Suppressor macrophage treated with lipopolysaccharide for 4 hours (primary cell): Measurements from ENCODE around the gene TRIM32.

Experiments used
- DNase-seq: peaks from one replicate; pipeline ENCODE4 v3.0.0-alpha.2; 2020

The TRIM32 gene

GRCh38 chr9:116706310-116707290 lies 19.5 kb downstream of the TRIM32 start:
- DNase-seq, result no peak

DNA sequence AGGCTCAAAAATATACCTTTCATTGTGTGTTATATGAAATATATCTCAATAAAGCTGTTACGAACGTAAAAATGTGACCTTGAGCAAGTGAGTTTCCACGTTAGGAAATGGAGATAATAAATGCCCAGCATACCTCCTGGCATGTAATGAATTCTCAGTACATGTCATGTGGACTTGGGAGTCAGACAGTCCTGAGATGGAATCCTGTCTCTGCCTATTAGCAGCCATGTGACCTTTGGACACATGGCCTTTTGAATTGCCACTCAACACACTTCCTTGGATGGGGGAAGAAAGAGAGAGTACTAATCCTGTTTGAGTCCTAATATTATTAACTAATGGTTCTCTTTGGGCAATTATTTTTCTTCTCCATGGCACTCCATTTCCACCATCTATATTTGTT lies 25.7 kb downstream of the TRIM32 start:
- no peak for DNase-seq

DNA sequence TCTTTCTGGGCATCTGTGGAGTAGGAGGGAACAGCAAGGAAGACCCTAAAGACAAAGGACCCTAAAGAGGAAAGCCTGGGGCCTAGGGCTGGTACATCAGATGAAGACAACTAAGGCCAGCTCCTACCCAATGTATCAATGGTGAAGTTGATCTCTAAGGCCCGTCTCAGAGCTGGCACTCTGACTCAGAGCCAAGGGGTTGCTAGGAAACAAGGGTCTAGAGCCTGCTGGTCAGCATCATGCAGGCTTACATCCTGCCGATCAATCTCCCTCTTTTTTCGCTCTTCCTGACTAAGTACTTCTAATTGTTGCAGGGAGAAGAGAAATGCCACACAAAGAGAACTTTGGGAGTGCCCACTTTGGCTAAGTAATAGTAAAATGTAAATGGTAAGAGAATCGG lies 26.2 kb downstream of the TRIM32 start:
- no peak for DNase-seq

DNA sequence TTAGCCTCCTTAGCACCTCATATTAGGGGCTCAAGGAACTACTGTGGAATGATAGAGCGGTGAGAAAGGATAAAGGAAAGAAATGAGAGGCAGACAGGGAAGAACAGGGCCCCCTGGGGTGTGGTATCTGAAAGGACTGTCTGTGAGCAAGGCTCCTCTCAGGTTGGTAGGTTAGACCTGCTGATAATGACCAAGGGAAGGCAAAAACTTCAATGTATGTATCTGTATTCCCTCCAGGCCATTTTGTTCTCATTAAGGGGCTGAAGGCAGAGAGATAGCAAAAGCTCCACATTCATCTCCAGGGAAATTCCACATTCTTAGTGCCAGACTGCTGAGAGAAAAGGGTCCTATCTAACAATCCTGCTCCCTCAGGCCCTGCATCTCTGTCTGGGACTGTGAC lies 28.6 kb downstream of the TRIM32 start:
- DNase-seq, result no peak

DNA sequence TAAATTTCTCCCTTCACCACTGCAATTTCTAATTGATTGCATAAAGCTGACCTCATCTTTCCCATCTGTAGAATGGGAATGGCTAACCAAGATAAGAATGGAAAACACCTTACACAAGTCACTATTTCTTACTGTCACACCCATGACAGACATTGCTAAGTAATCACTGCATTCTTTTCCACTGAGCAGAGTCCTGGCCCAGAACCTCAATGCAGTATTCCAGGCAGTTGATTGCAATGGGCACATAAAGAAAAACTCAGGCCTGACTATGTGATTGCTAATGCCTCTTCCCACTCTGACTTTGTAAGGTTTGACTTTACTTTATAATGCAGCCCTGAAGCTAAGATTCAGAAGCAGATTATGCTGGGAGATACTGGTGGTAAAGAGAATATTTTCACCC lies 29.3 kb downstream of the TRIM32 start:
- no peak for DNase-seq

DNA sequence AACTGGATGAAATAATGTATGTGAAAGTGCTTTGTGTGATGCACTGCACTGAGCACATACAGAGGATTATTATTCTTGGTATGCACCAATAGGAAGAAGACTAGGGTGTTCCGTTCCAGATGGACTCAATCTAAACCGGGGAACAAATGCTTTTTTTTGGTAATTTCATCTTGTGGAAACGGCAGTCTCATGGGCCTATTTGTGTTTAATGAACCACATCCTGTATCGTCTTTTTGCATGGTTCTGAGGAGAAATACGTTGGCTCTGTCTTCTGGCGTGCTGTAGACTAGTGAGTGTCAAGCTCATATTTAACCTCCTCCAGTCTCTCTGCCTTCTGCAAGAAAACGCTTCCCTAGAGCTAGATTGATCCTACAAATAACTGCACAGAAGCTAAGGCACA lies 30.0 kb downstream of the TRIM32 start:
- DNase-seq, result no peak

- DNase-seq, result no peak
Measured at GRCh38 chr9:116718111-116718510, 31.0 kb downstream of the TRIM32 start.

DNA sequence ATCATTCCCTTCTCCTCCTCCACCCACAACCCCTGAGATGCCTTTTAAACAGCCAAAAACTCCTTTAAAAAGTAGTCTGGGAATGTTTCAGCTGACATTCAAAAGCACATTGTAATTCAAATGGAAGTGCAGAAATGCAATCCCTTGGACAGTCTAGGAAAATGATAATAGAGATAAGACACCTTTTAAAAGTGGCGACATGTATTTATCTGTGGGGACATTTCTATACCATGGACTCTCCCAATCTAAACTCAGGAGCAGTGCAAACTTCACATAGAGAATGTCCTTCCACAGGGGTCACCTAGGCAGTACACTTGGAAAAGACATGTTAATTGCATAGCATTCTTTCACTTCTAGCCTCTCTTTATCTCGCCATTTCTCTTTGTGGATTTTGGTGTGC lies 33.0 kb downstream of the TRIM32 start:
- no peak for DNase-seq

DNA sequence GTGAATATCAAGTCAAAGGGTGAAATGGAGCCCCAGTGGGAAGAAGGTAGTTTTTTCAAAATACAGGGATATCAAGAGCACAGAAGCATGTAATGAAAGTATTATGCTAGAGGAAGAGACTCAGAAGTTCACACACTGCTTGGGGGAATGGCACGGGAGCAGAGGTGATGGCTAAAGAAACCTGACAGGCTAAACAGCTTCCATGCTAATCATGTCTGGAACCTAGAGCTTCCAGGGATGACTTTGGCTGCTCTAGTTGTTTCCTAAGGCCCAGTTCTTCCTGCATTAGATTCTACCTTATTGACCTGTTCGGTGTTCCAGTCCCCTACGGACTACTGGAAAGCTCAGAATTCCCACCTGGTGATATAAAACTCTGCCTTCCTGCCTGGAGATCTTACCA lies 34.3 kb downstream of the TRIM32 start:
- DNase-seq, result no peak

- no peak for DNase-seq
Measured at GRCh38 chr9:116721944-116722343, 34.8 kb downstream of the TRIM32 start.

DNA sequence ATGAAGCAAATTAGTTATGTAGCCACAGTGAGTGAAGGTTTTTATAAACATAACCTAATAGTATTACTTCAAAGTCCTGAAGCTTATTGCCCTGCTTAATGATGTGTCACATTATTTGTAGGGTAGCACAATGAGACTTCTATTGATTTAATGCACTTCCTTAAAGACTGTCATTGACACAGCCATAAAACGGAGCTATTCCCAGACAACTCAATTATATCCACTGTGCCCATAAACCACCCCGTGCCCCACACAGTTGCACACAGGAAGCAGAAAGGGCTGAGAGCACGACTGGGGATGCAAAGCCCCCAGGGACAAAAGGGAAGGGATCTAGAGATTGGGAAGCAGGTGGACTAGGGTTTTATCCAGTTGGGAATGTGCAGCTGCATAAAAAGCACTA lies 37.0 kb downstream of the TRIM32 start:
- DNase-seq, result no peak

DNA sequence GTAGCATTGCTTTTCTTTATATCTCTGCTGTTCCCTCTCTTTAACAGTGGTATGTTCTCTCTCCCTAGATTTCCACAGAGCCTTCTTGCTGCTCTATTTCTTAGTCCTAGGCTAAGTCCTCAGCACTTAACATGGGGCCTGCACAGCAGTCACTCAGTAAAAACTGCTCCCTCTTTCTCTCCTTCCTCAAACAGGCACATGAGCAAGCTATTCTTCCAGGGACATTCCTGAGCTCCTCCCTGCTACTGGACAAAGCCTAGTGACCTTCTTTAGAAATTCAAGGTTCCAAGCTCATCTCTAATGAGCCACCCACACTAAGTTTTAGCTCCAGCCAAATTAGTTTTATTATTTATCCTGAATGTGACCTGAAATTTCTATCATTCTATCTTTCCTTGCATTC lies 39.5 kb downstream of the TRIM32 start:
- DNase-seq, result no peak

GRCh38 chr9:116733010-116733641 lies 46.0 kb downstream of the TRIM32 start:
- no peak for DNase-seq

DNA sequence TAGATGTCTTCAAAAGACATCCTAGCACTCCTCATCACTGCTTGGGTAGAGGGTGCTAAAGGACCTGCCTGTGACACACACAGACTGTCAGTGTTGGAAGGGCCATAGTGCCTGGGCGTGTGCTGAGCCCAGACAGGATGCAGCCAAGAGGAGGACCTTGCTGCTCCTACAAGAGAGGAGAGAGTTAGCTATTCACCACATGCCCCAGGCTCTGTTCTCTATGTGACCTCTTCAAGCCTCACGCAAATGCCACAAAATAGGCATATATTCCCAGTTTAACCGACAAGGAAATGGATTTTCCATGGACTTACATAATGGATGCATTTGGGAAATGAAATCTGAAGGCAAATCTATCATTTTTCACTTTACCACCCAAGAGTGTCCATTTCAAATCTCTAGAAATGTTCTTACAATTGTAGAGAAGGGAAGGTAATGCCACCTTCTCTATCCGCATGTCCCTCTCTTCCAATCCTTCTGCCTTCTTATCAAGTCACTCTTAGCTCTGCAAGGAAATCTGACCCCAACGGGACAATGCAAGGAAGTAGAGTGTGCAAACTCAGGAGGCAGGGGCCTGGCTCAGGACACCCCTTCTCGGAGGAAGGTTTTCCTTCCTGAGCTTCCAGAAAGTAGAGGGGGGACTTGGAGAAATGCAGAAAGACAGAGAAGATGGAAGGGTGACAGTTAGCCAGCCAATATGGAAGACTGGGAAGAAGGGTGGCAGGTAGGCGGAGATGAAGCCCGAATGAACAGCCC lies 49.5 kb downstream of the TRIM32 start:
- DNase-seq, result no peak

GRCh38 chr9:116737152-116737546 lies 50.0 kb downstream of the TRIM32 start:
- DNase-seq, result peak; percentile 83

GRCh38 chr9:116741086-116741740 lies 54.1 kb downstream of the TRIM32 start:
- DNase-seq, result no peak

GRCh38 chr9:116741742-116742141 lies 54.6 kb downstream of the TRIM32 start:
- no peak for DNase-seq

DNA sequence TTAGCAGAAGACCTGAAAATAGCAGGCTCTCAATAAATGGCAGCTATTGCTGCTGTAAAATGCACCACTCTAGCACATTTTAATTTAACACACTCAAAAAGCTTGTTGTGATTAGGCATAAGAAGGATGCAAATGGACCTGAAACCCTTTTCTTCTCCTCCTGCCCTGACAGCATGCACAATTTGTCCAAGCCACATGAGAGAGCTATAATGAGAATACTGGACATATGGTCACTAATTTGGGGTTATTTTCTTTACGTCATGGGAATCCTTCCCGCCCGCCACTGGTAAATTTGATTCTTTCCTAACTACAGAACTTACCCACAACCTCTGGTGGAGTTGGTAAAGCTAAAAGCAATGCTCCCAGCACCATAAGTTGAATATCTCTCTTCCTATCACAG lies 62.1 kb downstream of the TRIM32 start:
- no peak for DNase-seq

GRCh38 chr9:116749772-116750171 lies 62.7 kb downstream of the TRIM32 start:
- no peak for DNase-seq

GRCh38 chr9:116750510-116750909 lies 63.4 kb downstream of the TRIM32 start:
- DNase-seq, result no peak
